Cardiac muscle cell (in vitro differentiated cells and primary cell): ENCODE data around the gene KLHL3. TPM values are rescaled to one million over a fixed set of nuclear protein-coding genes. Genes with fewer than 3 reads are reported as not detected.
"Not testable (repeated sequence)": the region's sequence is repeated elsewhere in the genome, so short reads cannot be mapped to it uniquely, and the experiment has no call there.

ENCODE experiments used
- DNase-seq, 2 donors: peaks; one replicate each; pipeline versions ENCODE4 v3.0.0 to v3.0.0-alpha.2; 2010 to 2017; ENCODE audit warnings: low read depth in 1 of 2, low spot score in 1 of 2
- H3K27ac ChIP-seq: fragments of 200-600 bp; sonication (generic); 2 replicates; pipeline ENCODE4 v1.5.1; 2016
- H3K27me3 ChIP-seq: fragments of 200-600 bp; sonication (generic); 2 replicates; pipeline ENCODE4 v1.6.0; 2016; ENCODE audit warnings: control low read depth
- H3K36me3 ChIP-seq: fragments of 200-600 bp; sonication (generic); 2 replicates; pipeline ENCODE4 v1.5.1; 2016; ENCODE audit warnings: control low read depth
- H3K4me1 ChIP-seq: fragments of 200-600 bp; sonication (generic); 2 replicates; pipeline ENCODE4 v1.8.1; 2017; ENCODE audit warnings: low read depth, mild to moderate bottlenecking, mixed run types
- H3K4me3 ChIP-seq: fragments of 200-600 bp; sonication (generic); 2 replicates; pipeline ENCODE4 v1.5.1; 2016; ENCODE audit warnings: mild to moderate bottlenecking
- H3K9me3 ChIP-seq: fragments of 200-600 bp; sonication (generic); 2 replicates; pipeline ENCODE4 v1.5.1; 2017; ENCODE audit warnings: low read depth, mild to moderate bottlenecking, control low read depth
- CTCF ChIP-seq: IDR thresholded peaks from 2 replicates; pipeline ENCODE4 v1.5.1; 2012; ENCODE audit warnings: low read depth, mild to moderate bottlenecking, low read length
- polyA plus RNA-seq: library from polyadenylated mRNA; unstranded; fragments of >200 nt; fragmentation: Nextera tagmentation; extraction: Ambion mirVana; gene quantifications from 2 replicates; pipeline ENCODE4 v1.2.1, GENCODE V29; 2016
- total RNA-seq: library from RNA; depleted of rRNA; stranded (reverse); fragments of >200 nt; gene quantifications from 2 replicates; pipeline ENCODE4 v1.2.3, GENCODE V29; 2016

The KLHL3 gene
- total and polyA plus RNA-seq, 2 experiments from 2014 or later: 11.4 to 16.8 TPM

DNA sequence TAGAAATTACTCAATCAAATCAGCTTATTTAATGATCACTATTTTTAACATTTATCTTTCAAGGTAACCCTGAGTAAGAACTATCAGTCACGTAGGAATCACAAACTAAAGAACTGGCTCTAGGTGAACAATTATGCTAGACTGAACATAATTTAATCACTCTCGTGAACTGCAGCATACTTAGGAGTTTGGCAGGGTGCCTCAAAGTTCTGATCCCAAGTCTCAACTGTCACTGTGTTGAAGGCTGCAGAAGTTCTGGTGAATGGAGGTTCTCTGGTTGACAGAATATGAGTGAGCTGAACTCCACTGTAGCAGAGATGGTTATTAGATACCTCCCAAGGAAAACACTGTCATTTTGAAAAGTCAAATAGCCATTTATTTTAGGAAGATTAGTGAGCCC lies 89.1 kb downstream of the KLHL3 start:
- H3K9me3 ChIP-seq: no peaks in the 10 kb centered on the region
- H3K36me3 ChIP-seq: no peaks in the 10 kb centered on the region
- no peaks in the 10 kb centered on the region for H3K4me1 ChIP-seq
- no peak overlapping the region for H3K27ac ChIP-seq
- no peak for TF ChIP-seq CTCF
- no peak overlapping the region for H3K4me3 ChIP-seq
- H3K27me3 ChIP-seq: no peaks in the 10 kb centered on the region
- DNase-seq: no peak

DNA sequence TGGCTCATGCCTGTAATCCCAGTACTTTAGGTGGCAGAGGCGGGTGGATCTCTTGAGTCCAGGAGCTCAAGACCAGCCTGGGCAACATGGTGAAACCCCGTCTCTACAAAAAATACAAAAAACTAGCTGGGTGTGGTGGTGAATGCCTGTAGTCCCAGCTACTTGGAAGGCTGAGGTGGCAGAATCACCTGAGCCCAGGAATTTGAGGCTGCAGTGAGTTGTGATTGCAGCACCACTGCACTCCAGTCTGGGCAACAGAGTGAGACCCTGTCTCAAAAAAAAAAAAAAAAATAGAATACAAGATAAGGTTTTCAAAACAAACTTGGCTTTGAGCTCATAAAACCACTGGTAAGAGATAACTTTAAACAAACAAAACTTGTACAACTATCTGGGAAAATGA lies 92.8 kb downstream of the KLHL3 start:
- H3K27ac ChIP-seq, H3K27me3 ChIP-seq, H3K4me3 ChIP-seq, H3K9me3 ChIP-seq, DNase-seq, H3K4me1 ChIP-seq, H3K36me3 ChIP-seq: not testable (repeated sequence)

DNA sequence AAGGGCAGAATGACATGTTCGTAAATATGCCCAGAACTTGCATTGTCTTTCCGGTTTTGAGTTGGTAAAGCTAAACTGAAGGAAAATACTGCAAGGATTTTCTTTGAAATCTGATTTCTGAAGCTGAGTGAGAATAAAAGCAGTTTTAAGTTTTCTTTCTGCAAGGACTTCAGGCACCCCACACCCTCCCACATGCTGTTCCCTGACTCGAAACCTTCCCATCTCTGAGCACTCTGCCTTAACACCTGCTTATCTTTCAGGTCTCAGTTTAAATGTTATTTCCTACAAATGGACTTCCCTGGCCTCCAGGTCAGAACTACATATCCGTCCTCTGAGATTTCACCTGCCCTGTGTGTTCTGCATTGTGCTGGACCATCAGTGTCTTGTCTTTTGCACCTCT lies 93.8 kb downstream of the KLHL3 start:
- Histone ChIP-seq H3K9me3 (no peaks in the 10 kb centered on the region), H3K27ac (no peak overlapping the region), H3K4me3 (no peak overlapping the region), H3K27me3 (no peaks in the 10 kb centered on the region), H3K4me1 (no peaks in the 10 kb centered on the region), H3K36me3 (no peaks in the 10 kb centered on the region)
- no peak for TF ChIP-seq CTCF
- DNase-seq: no peak

DNA sequence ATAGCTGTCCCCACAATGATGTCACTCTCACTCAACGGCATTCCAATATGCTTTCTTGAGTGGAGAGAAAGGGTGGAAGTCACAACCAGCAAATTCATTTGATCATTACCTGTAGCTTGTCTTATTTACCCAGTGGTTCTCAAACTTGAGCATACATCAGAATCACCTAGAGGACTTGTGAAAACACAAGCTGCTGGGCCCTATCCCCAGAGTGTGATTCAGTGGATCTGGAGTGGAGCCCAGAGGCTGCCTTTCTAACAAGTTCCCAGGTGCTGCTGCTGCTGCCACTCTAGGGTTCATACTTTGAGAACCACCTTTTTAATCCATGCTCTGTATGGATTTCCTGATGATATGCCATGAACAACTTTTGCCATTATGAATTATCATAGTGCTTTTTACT lies 94.7 kb downstream of the KLHL3 start:
- H3K27me3 ChIP-seq: no peaks in the 10 kb centered on the region

GRCh38 chr5:137639645-137640044 lies 96.2 kb downstream of the KLHL3 start:
- no peak for TF ChIP-seq CTCF
- Histone ChIP-seq H3K27me3 (no peaks in the 10 kb centered on the region), H3K4me3 (no peak overlapping the region), H3K36me3 (no peaks in the 10 kb centered on the region), H3K4me1 (peaks cover 7% of the 10 kb centered on the region), H3K9me3 (no peaks in the 10 kb centered on the region), H3K27ac (no peak overlapping the region)
- no peak for DNase-seq

More for the DNA sequence above, 94.7 kb downstream of the KLHL3 start:
- H3K9me3 ChIP-seq: no peaks in the 10 kb centered on the region
- peak in 1 of 2 donors; percentile 51 for DNase-seq
- no peak for TF ChIP-seq CTCF
- H3K4me3 ChIP-seq: no peak overlapping the region
- H3K4me1 ChIP-seq: peaks cover under 1% of the 10 kb centered on the region
- H3K36me3 ChIP-seq: no peaks in the 10 kb centered on the region
- no peak overlapping the region for H3K27ac ChIP-seq

GRCh38 chr5:137638841-137639240 lies 97.0 kb downstream of the KLHL3 start:
- Histone ChIP-seq H3K9me3 (no peaks in the 10 kb centered on the region), H3K27me3 (no peaks in the 10 kb centered on the region), H3K4me3 (no peak overlapping the region), H3K4me1 (peaks cover 7% of the 10 kb centered on the region), H3K27ac (no peak overlapping the region), H3K36me3 (no peaks in the 10 kb centered on the region)
- DNase-seq: no peak
- no peak for TF ChIP-seq CTCF
